Ovary (tissue), 9 donors: ENCODE results near the gene MIPEP. TPM values are rescaled to one million over a fixed set of nuclear protein-coding genes. Genes with fewer than 3 reads are reported as not detected.

Source experiments
- DNase-seq, 5 donors: peaks; one replicate each; pipeline ENCODE4 v3.0.0-alpha.2; 2019 to 2020
- H3K27ac ChIP-seq, 2 donors: fragments of 200-600 bp; one replicate each; pipeline versions ENCODE4 v1.5.1 to v1.8.0; 2019 to 2022
- H3K27me3 ChIP-seq: fragments of 200-600 bp; one replicate; pipeline ENCODE4 v1.8.0; 2022
- H3K36me3 ChIP-seq: fragments of 200-600 bp; sonication (generic); one replicate; pipeline ENCODE4 v1.5.1; 2019
- H3K4me1 ChIP-seq: one replicate; pipeline ENCODE4 v1.8.1; 2013; ENCODE audit warnings: mild to moderate bottlenecking, moderate library complexity; ENCODE audit not compliant: insufficient read depth
- H3K4me3 ChIP-seq: fragments of 200-600 bp; sonication (generic); one replicate; pipeline ENCODE4 v1.5.1; 2017
- H3K9me3 ChIP-seq, 2 donors: fragments of 200-600 bp in 1 of 2; sonication (generic) in 1 of 2; one replicate each; pipeline versions ENCODE4 v1.5.1 to v1.8.1; 2013 to 2019; ENCODE audit warnings: mild to moderate bottlenecking in 1 of 2, moderate library complexity in 1 of 2
- EP300 ChIP-seq: sonication (generic); formaldehyde crosslinking; IDR thresholded peaks from one replicate; pipeline ENCODE4 v1.6.1; 2017; ENCODE audit warnings: antibody characterized with exemption
- POLR2A ChIP-seq: fragments of 450-650 bp; IDR thresholded peaks from one replicate; pipeline ENCODE4 v1.6.1; 2017; ENCODE audit warnings: antibody characterized with exemption, mild to moderate bottlenecking, moderate library complexity
- WGBS, 3 donors: extraction: QIAGEN DNeasy Blood & Tissue Kit in 1 of 3; methylation state at CpG; one replicate each; pipeline versions ENCODE4 v1.1.5 to v1.1.7; 2013 to 2017; 5-methylcytosine and 5-hydroxymethylcytosine counted together
- intact Hi-C, 4 donors: fragments of 100-400 bp; cut with DNase I; formaldehyde crosslinking; loops; one replicate each; pipeline versions ENCODE4 v1.11.0 to v1.15.1; 2022 to 2023
- polyA plus RNA-seq, 2 donors: library from polyadenylated mRNA; stranded (reverse); fragments of 200-250 nt in 1 of 2; fragments of 350-450 nt in 1 of 2; fragmentation: Illumina TruSeq in 1 of 2; extraction: RNeasy Lipid Tissue Mini Kit (QIAGEN cat#74804) in 1 of 2; gene quantifications; one replicate each; pipeline ENCODE4 v1.2.3, GENCODE V29; 2013 to 2014
- total RNA-seq, 7 donors: library from RNA; depleted of rRNA in 2 of 7; stranded (reverse); fragments of >200 nt in 2 of 7; fragmentation: NEBNext Ultra II Directional in 3 of 7; extraction: Animal tissue kit (Norgen Biotek cat#: 25700) in 3 of 7; gene quantifications; one replicate each; pipeline versions ENCODE4 v1.1.0 to v1.2.4, GENCODE V29; 2016 to 2023
- TF ChIP-seq, protein P1 (sequence below), 3 donors: fragments of 450-650 bp in 2 of 3; fragments of 200-600 bp in 1 of 3; IDR thresholded peaks; one replicate each; pipeline versions ENCODE4 v1.5.1 to v1.8.0; 2016 to 2022; ENCODE audit warnings: antibody characterized with exemption in 3 of 3, mild to moderate bottlenecking in 1 of 3
- donor health status: DM: no; HTN: no; CAD: no; lungs with moderate emphysema.
- donor health status: DM: no; HTN: no; CAD: no.
- donor health status: Bipolar disorder and iron deficiency.
- donor health status: DM: yes; HTN: yes; CAD: no.
- donor health status: DM: no; HTN: no; CAD: no.
- donor health status: DM: yes; HTN: yes; CAD: no.

The MIPEP gene
- total and polyA plus RNA-seq, 9 donors, result 7.1 to 18.8 (median 12.9) TPM

- DNase-seq, result no peak
- Histone ChIP-seq H3K27ac (no peak overlapping the region), H3K27me3 (no peaks in the 10 kb centered on the region), H3K9me3 (no peaks in the 10 kb centered on the region), H3K4me1 (no peaks in the 10 kb centered on the region), H3K36me3 (no peaks in the 10 kb centered on the region), H3K4me3 (no peak overlapping the region)
- WGBS, 3 donors, result 95 to 100% (median 97%) methylated on average over 2 of the region's 2 CpGs
- intact Hi-C loops, result loop anchor here in 1 of 4 donors (10.0 kb wide), 1 partner anchor 148 kb away; no protein-coding TSS in a partner anchor
- TF ChIP-seq EP300 (no peak), POLR2A (no peak)
- TF ChIP-seq, protein P1, sequence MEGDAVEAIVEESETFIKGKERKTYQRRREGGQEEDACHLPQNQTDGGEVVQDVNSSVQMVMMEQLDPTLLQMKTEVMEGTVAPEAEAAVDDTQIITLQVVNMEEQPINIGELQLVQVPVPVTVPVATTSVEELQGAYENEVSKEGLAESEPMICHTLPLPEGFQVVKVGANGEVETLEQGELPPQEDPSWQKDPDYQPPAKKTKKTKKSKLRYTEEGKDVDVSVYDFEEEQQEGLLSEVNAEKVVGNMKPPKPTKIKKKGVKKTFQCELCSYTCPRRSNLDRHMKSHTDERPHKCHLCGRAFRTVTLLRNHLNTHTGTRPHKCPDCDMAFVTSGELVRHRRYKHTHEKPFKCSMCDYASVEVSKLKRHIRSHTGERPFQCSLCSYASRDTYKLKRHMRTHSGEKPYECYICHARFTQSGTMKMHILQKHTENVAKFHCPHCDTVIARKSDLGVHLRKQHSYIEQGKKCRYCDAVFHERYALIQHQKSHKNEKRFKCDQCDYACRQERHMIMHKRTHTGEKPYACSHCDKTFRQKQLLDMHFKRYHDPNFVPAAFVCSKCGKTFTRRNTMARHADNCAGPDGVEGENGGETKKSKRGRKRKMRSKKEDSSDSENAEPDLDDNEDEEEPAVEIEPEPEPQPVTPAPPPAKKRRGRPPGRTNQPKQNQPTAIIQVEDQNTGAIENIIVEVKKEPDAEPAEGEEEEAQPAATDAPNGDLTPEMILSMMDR (IDR thresholded peaks at IDR 0.05), result no peak
Measured at GRCh38 chr13:23716401-23716800, 172.8 kb downstream of the MIPEP start.

GRCh38 chr13:23715762-23716235, 173.4 kb downstream of the MIPEP start:
- TF ChIP-seq, protein P1 (IDR thresholded peaks at IDR 0.05), result no peak
- TF ChIP-seq EP300 (no peak), POLR2A (no peak)
- no peaks in the 10 kb centered on the region for H3K4me1 ChIP-seq
- H3K4me3 ChIP-seq, result no peak overlapping the region
- H3K36me3 ChIP-seq, result no peaks in the 10 kb centered on the region
- WGBS, 3 donors, result 80 to 89% (median 87%) methylated on average over 9 to 11 of the region's 11 CpGs
- no peaks in the 10 kb centered on the region for H3K27me3 ChIP-seq
- H3K27ac ChIP-seq, result no peak overlapping the region
- no peaks in the 10 kb centered on the region for H3K9me3 ChIP-seq
- intact Hi-C loops, result loop anchor here in 1 of 4 donors (10.0 kb wide), 1 partner anchor 149 kb away; no protein-coding TSS in a partner anchor
- DNase-seq, result no peak

- Histone ChIP-seq H3K4me3 (no peak overlapping the region), H3K4me1 (no peaks in the 10 kb centered on the region), H3K27me3 (no peaks in the 10 kb centered on the region), H3K36me3 (no peaks in the 10 kb centered on the region), H3K9me3 (no peaks in the 10 kb centered on the region), H3K27ac (no peak overlapping the region)
- intact Hi-C loops, result loop anchor here in 1 of 4 donors (10.0 kb wide), 1 partner anchor 150 kb away; no protein-coding TSS in a partner anchor
- TF ChIP-seq, protein P1 (IDR thresholded peaks at IDR 0.05), result no peak
- TF ChIP-seq POLR2A (no peak), EP300 (no peak)
- WGBS, 3 donors, result 85 to 92% (median 86%) methylated on average over 18 to 19 of the region's 19 CpGs
- no peak for DNase-seq
Measured at GRCh38 chr13:23715092-23715761, 174.0 kb downstream of the MIPEP start.

DNA sequence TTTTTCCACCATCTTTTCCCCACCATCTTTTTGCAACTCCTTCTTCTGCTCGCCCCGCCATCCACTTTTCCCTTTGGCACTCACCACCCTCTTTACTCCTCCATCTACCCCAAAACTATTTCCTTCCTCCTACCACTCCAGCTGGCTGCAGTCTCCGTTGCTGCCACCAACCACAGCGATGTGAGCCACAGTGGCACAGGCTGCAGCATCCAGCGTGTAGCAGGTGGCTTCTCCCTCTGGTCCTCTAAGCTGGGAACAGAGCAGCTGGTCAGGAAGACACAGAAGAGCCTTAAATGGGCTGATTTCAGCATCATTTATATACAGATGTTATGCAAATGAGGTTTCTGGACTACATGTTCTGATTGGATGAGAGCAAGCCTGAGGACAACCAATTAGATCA, 174.5 kb downstream of the MIPEP start:
- intact Hi-C loops, result loop anchor here in 1 of 4 donors (10.0 kb wide), 1 partner anchor 150 kb away; no protein-coding TSS in a partner anchor
- TF ChIP-seq POLR2A (no peak), EP300 (no peak)
- TF ChIP-seq, protein P1 (IDR thresholded peaks at IDR 0.05), result no peak

More for the DNA sequence above, 174.5 kb downstream of the MIPEP start:
- Histone ChIP-seq H3K27me3 (no peaks in the 10 kb centered on the region), H3K9me3 (no peaks in the 10 kb centered on the region), H3K4me1 (no peaks in the 10 kb centered on the region), H3K36me3 (no peaks in the 10 kb centered on the region), H3K4me3 (no peak overlapping the region), H3K27ac (no peak overlapping the region)
- DNase-seq, result no peak
- WGBS, 3 donors, result 82 to 91% (median 88%) methylated on average over 5 of the region's 5 CpGs
